ENCODE data around the gene NOX4.

GRCh38 chr11:89416961-89417360, 74.2 kb downstream of the NOX4 start:
- TF ChIP-seq FOXM1 (IDR thresholded peaks at IDR 0.05; ENCODE audit: borderline replicate concordance) (no peak), SUZ12 (IDR thresholded peaks at IDR 0.05) (no peak), L3MBTL2 (conservative IDR thresholded peaks at IDR 0.05) (no peak), ARNT (IDR thresholded peaks at IDR 0.05) (no peak), ELF4 (IDR thresholded peaks at IDR 0.05) (no peak)
